Measurements from ENCODE around the gene ABHD17A.

ABHD17A gene

DNA sequence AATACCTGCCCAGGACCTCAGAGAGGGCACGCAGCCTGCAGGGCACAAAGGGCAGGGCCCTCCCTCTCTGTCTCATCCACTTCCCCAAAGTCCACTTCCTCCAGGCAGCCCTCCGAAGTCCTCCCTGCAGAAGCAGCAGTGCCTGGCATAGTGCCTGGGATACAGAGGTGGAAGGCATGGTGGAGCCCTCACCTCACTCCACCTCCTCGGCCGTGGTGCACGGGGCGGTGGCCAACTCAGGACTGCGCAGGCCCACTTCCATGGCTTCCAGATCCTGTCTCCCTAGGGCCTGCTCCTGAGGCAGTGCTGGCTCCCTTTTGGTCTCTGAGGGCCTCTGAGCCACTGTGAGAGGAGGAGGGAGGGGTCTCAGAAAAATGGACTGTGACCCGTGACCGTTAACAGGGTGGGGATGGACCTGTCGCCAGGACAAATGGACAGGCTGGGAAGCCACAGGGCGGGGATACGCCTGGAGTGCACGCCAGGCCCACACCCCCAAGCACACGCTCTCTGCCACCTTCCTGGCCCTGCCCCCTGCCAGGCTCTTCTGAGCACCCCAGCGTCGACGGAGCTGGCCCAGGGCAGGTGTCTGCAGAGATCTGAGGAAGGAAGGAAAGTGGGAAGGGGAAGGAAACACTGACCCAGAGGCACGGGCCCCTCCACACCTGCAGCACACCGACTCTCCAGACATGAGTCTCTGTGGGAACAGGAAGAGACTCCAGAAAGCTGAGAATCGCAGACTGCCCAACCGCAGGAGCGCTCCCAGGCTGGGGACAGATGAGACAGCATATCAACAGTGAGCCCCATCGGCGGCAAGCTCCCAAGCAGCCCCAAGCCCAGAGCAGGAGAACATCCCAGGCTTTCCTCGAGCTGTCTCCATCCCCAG is 45.4 kb downstream of the ABHD17A start:
- DNase-seq (ENCODE audit: low read depth) = no peak

- DNase-seq (ENCODE audit: low read depth) = peak; percentile 41
These were observed 47.6 kb downstream of the ABHD17A start for GRCh38 chr19:1837625-1838105.

DNA sequence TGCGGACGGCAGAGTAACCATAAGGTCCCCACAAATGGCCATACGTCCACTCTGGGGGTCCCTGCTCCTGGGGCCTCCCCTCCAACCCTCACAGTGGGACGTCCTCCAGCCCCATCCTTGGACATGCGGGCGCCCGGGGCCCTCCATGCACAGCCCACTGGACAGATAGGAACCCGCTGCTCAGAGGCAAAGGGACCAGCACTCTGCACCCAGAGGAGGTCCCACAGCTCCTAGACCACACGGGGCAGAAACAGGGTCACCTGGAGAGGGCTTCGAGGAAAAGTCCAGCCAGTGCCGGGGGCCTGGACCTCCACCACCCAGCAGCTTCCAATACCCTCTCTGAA is 48.1 kb downstream of the ABHD17A start:
- DNase-seq (ENCODE audit: low read depth) = no peak

GRCh38 chr19:1836458-1837221 is 48.7 kb downstream of the ABHD17A start:
- DNase-seq (ENCODE audit: low read depth) = no peak

DNA sequence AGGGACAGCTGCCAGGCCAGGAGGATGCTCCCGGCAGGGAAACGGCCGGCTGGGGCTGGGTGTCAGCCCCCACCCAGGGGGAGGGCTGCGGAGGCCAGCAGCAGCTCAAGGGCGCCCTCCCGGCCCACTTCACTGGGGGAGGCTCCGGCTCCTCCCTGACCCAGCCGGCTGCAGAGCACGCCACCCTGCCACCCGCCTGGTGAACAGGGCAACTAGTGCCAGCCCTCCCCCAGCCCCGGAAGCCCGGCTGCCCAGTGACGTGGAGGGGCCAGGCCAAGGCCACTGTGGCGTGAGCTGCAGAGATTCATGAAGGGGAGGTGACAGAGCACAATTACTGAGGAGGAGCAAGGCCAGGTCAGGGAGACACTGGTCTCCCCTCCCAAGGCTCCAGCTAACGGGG is 51.8 kb downstream of the ABHD17A start:
- DNase-seq (ENCODE audit: low read depth) = no peak

DNA sequence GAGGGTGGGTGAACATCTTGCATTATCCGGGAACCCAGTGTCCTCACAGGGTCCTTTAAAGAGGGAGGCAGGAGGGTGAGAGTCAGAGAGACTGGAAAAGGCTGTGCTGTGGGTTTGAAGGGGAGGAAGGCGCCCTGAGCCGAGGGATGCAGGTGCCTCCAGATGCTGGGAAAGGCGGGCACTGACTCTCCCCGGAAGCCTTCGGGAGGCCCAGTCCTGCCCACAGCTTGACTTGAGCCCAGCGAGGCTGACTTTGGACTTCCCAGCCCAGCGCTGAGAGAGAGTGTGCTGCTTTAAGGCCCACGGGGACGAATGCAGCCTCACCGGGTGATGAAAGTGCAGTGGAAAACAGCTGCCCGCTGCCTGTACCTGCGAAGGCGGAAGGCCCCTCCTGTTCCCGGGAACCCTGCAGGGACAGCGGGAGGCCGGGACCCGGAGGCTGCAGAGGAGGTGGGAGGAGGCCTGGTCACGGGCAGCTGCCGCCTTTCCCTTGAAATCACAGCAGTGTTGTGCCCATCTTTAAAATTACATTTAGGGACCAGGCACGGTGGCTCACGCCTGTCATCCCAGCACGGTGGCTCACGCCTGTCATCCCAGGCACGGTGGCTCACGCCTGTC is 53.1 kb downstream of the ABHD17A start:
- no peak for DNase-seq (ENCODE audit: low read depth)

DNA sequence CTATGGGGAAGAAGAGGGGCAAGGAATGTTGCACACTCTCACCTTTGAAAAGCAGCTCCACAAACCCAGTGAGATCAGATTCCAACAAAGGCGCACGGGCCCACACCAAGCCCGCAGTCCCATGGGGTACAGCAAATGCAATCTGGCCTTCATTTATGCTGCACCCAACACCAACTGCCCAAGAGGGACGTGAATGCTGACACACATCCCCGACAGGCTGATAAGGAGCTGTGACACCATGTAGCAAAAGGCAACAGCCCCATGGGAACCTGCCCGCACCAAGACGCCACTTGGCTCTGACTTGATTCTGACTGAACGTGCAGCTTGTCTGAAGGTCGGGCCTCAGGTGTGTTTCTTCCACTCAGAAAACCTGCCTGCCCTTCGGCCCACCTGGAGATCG is 54.3 kb downstream of the ABHD17A start:
- no peak for DNase-seq (ENCODE audit: low read depth)

GRCh38 chr19:1830568-1830967 is 54.7 kb downstream of the ABHD17A start:
- DNase-seq (ENCODE audit: low read depth) = no peak

GRCh38 chr19:1829958-1830357 is 55.3 kb downstream of the ABHD17A start:
- DNase-seq (ENCODE audit: low read depth) = no peak

DNA sequence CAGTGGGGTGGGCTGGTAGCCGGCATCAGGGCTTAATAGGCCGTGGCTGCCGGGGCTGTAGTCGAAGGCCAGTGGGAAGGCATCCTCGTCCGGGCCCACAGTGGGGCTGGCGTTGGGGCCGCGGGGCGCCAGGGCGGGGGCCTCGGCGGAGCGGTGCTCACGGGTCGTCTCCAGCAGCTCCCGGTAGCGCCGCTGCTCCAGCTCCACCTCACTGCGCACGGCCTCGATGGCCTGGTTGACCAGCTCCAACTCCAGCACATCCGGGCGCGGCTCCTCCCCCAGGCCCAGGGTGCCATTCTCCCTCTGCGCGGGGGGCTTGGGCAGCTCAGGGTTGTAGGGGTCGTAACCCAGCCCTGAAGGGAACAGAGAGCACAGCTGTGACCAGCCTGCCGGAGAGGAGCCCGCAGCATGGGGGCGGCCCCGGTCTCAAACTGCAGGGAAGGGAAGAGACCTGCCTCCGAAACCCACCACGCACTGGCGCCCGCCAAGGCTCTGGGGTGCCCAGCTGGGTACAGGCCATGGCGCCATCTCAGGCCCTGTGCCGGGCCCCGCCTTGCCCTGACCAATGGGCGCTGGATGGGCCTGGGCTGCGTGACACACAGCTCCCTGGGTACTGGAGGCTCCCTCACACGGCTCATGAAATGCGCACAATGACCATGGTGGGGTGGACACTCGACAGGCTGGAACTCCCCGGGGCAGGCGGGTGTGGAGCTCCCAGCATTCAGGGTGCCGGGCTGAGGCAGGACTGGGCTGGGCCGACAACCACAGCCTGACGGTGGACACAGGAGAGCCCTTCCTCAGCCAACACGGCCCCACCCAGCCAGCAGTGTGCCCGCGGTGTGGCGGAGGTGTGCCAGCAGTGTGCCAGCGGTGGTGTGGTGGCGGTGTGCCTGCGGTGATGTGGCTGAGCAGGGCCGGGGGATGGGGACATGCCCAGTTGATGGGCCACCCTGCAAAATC is 56.7 kb downstream of the ABHD17A start:
- no peak for DNase-seq (ENCODE audit: low read depth)

DNA sequence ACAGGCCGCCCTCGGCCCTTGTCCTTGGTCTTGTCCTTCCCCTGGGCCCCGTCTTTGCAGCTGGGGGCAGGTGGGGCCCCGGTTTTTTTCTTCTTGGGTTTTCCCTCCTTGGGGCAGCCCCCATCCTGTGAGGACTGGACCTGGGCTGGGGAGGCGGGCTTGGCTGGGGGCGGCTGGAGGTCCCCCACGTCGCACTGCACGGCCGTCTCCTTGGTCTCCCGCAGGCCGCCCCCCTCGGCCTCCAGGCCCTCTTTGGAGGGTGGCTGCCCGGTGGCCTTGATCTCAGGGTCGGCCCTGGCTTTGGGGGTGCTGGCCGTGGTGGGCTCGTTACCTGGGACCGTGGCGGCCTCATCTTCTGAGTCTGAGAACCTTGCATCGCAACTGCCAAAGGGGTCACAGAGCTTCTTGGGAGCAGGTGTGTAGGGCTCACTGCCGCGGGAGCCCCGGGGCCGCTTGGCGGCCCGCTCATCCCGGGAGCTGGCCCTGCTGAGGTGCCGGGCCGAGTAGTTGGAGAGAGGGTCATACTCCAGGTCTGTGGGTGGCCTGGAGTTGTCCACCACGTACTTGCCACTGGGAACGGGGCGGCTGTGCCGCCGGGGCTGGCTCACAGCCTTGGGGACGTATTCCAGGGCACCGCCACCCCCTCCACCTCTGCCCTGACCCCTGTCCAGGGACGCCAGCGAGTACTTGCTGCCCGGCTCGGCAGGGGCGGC is 57.6 kb downstream of the ABHD17A start:
- DNase-seq (ENCODE audit: low read depth) = no peak
